Transverse colon (tissue), 4 donors: ENCODE measurements around the gene AP1AR. TPM values are rescaled to one million over a fixed set of nuclear protein-coding genes. Genes with fewer than 3 reads are reported as not detected.

Source experiments
- DNase-seq: peaks from one replicate; pipeline ENCODE4 v3.0.0-alpha.2; 2019
- H3K27ac ChIP-seq, 4 donors: fragments of 200-600 bp; sonication (generic); 2 replicates each; pipeline ENCODE4 v1.5.1; 2016 to 2018; ENCODE audit warnings: inconsistent platforms in 4 of 4
- H3K27me3 ChIP-seq: fragments of 200-600 bp; sonication (generic); 2 replicates; pipeline ENCODE4 v1.5.1; 2017; ENCODE audit warnings: inconsistent platforms
- H3K36me3 ChIP-seq, 4 donors: fragments of 200-600 bp; sonication (generic); 2 replicates each; pipeline ENCODE4 v1.5.1; 2017 to 2019; ENCODE audit warnings: inconsistent platforms in 4 of 4
- H3K4me1 ChIP-seq, 4 donors: fragments of 200-600 bp; sonication (generic); 2 replicates each; pipeline ENCODE4 v1.5.1; 2017 to 2020; ENCODE audit warnings: inconsistent platforms in 4 of 4
- H3K4me3 ChIP-seq, 4 donors: fragments of 200-600 bp; sonication (generic); 1 replicate in 1 of 4; 2 replicates in 3 of 4; pipeline versions ENCODE4 v1.5.1 to v1.6.1; 2017 to 2019; ENCODE audit warnings: inconsistent platforms in 4 of 4
- H3K9me3 ChIP-seq, 2 donors: fragments of 200-600 bp; sonication (generic); 2 replicates each; pipeline ENCODE4 v1.5.1; 2017 to 2019; ENCODE audit warnings: inconsistent platforms in 2 of 2
- CTCF ChIP-seq, 5 experiments: fragments of 200-600 bp in 3 of 5; fragments of 450-650 bp in 2 of 5; sonication (generic) in 3 of 5; IDR thresholded peaks; 1 replicate in 2 of 5; 2 replicates in 3 of 5; pipeline ENCODE4 v1.5.1; 2016 to 2017; ENCODE audit warnings: antibody characterized with exemption in 5 of 5, inconsistent platforms in 3 of 5, mild to moderate bottlenecking in 2 of 5, moderate library complexity in 1 of 5
- EP300 ChIP-seq: sonication (generic); formaldehyde crosslinking; IDR thresholded peaks from one replicate; pipeline ENCODE4 v1.6.1; 2017; ENCODE audit warnings: antibody characterized with exemption, low read depth
- POLR2A ChIP-seq: fragments of 450-650 bp; IDR thresholded peaks from one replicate; pipeline ENCODE4 v1.6.1; 2016; ENCODE audit warnings: antibody characterized with exemption, mild to moderate bottlenecking, moderate library complexity
- POLR2AphosphoS5 ChIP-seq, 3 donors: sonication (generic); formaldehyde crosslinking; IDR thresholded peaks; one replicate each; pipeline ENCODE4 v1.6.1; 2016; ENCODE audit warnings: antibody characterized with exemption in 3 of 3
- WGBS, 2 donors: methylation state at CpG; one replicate each; pipeline ENCODE4 v1.1.5; 2018; ENCODE audit warnings: low coverage in 1 of 2; 5-methylcytosine and 5-hydroxymethylcytosine counted together
- in situ Hi-C, 4 donors: fragments of 200-750 bp; cut with MboI; loops; one replicate each; pipeline versions ENCODE4 v1.15.0 to v1.15.1; 2017; ENCODE audit warnings: low sequenced_read_pairs in 3 of 4, low pct_ligation_motif_present in 1 of 4, low pct_unique_long_range_greater_than_20kb in 1 of 4
- intact Hi-C: fragments of 100-400 bp; cut with DNase I; formaldehyde crosslinking; loops from one replicate; pipeline ENCODE4 v1.15.1; 2023; ENCODE audit warnings: low total_unique reads
- total RNA-seq, 4 donors: library from RNA; depleted of rRNA; stranded (reverse); fragments of >200 nt; gene quantifications; one replicate each; pipeline ENCODE4 v1.1.0, GENCODE V29; 2016

The AP1AR gene
- total RNA-seq, 4 donors from 2014 or later, result 9.8 to 41.8 (median 38.7) TPM

- TF ChIP-seq POLR2AphosphoS5 (IDR thresholded peaks at IDR 0.05), result no peak
- TF ChIP-seq EP300, result no peak
- no peak for TF ChIP-seq POLR2A
- TF ChIP-seq CTCF (IDR thresholded peaks at IDR 0.05), result no peak
- DNase-seq, result no peak
- 97 to 100% methylated on average over 2 of the region's 2 CpGs for WGBS, 2 donors
- Histone ChIP-seq H3K4me1 (peaks cover 0 to under 1% (median 0%) of the 10 kb centered on the region in 4 donors), H3K27ac (no peak overlapping the region), H3K4me3 (no peak overlapping the region), H3K27me3 (no peaks in the 10 kb centered on the region), H3K9me3 (no peaks in the 10 kb centered on the region), H3K36me3 (peaks cover 0 to 3% (median 0%) of the 10 kb centered on the region in 4 donors)
- in situ Hi-C loops, result loop anchor here in 1 of 4 donors (25.0 kb wide), 2 partner anchors 133 to 392 kb away; partner anchors contain the start of genes LARP7 and ZGRF1
- intact Hi-C loops, result no loop called here
Measured at GRCh38 chr4:112245383-112245782, 13.8 kb downstream of the AP1AR start.

DNA sequence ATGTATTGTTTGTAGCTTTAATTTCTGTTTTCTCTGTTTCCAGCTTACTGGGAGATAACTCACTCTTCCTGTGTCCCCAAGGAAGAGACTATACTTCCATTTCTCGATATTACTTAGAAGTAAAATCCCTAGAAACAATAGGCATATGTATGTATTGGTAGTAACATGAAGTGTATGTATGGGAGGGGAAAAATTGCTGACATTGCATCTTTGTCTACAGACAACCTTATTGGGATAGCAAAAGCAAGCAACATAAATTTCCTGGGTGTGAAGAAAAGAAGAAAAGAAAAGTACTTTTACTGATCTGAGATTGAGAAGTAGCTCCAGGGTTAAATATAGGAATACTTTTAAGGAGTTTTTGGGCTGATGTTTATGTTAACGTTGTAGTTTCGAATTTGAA lies 15.4 kb downstream of the AP1AR start:
- Histone ChIP-seq H3K27me3 (no peaks in the 10 kb centered on the region), H3K9me3 (no peaks in the 10 kb centered on the region), H3K36me3 (peaks cover 0 to 3% (median 0%) of the 10 kb centered on the region in 4 donors), H3K27ac (no peak overlapping the region), H3K4me3 (no peak overlapping the region), H3K4me1 (peaks cover 0 to 4% (median 0%) of the 10 kb centered on the region in 4 donors)
- 77 to 80% methylated on average over 3 of the region's 3 CpGs for WGBS, 2 donors
- intact Hi-C loops, result no loop called here
- in situ Hi-C loops, result loop anchor here in 1 of 4 donors (25.0 kb wide), 2 partner anchors 135 to 390 kb away; partner anchors contain the start of genes LARP7 and ZGRF1
- DNase-seq, result no peak
- TF ChIP-seq POLR2AphosphoS5 (IDR thresholded peaks at IDR 0.05) (no peak), EP300 (no peak), POLR2A (no peak), CTCF (IDR thresholded peaks at IDR 0.05) (no peak)

DNA sequence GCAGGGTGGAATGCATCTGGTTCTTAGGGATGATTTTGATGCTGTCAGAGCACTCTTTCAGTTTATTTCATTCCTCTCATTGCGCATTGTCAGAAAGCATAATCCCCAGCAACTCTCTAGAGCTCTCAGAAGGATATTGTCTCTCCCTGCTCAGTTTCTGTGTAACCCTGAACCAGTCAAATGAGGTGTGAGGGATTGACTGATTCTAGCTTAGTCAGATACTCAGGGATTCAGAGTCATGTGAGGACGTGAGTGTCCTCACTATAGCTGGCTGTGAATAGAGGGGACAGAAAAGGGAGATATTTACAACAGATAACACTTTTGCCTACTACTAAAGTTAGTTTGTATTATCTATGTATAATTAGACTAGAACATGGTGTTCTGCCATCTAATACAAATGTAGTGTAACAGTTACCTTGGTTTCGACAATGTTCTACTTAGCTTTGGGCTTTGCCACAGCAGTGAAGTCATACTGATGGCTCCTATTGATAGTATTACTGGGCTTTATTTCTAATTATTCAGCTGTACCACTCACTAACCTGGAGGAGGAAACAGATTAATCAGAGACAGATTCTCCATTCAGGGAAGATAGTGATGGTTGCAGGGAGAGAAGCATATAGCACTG lies 19.5 kb downstream of the AP1AR start:
- H3K36me3 ChIP-seq, result peaks cover 0 to 5% (median 0%) of the 10 kb centered on the region in 4 donors
- no peak overlapping the region for H3K27ac ChIP-seq
- peaks cover 0 to 4% (median 0%) of the 10 kb centered on the region in 4 donors for H3K4me1 ChIP-seq
- WGBS, 2 donors, result 89 to 100% methylated on average over 3 of the region's 3 CpGs
- no peaks in the 10 kb centered on the region for H3K9me3 ChIP-seq
- H3K27me3 ChIP-seq, result no peaks in the 10 kb centered on the region
- no peak for DNase-seq
- intact Hi-C loops, result no loop called here
- in situ Hi-C loops, result no loop called here
- no peak overlapping the region for H3K4me3 ChIP-seq
- no peak for TF ChIP-seq CTCF (IDR thresholded peaks at IDR 0.05)
- no peak for TF ChIP-seq POLR2A
- no peak for TF ChIP-seq EP300

DNA sequence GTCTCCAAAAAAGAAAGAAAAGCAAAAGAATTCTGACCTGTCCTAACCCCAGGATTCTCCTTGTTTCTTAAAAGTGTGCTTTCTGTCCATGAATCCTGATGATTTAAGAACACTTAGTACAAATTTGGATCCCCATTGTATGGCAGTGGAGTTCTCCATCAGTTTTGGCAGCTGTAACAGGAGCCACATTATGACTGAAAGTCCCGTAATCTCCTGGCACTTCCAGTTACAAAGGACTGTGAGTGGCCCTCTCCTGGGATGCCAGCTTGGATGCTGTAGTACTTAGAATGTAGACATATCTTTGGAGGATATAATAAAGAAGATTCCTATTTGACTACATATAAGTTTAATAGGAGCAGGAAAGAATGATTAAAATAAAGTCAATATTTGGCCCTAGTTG lies 20.6 kb downstream of the AP1AR start:
- Histone ChIP-seq H3K36me3 (peaks cover 0 to 5% (median 0%) of the 10 kb centered on the region in 4 donors), H3K9me3 (no peaks in the 10 kb centered on the region), H3K4me3 (no peak overlapping the region), H3K27ac (no peak overlapping the region), H3K27me3 (no peaks in the 10 kb centered on the region), H3K4me1 (peaks cover 0 to 4% (median 0%) of the 10 kb centered on the region in 4 donors)
- in situ Hi-C loops, result no loop called here
- no peak for DNase-seq
- intact Hi-C loops, result no loop called here
- TF ChIP-seq POLR2A (no peak), CTCF (IDR thresholded peaks at IDR 0.05) (no peak)
- 88 to 96% methylated on average over 1 of the region's 1 CpG for WGBS, 2 donors
